Activated T-helper 1 cell treated with Interleukin-2 at 50 U/mL for 16 hours (primary cell): ENCODE data around the gene MIR17HG.
"Not testable (repeated sequence)": the region's sequence is repeated elsewhere in the genome, so short reads cannot be mapped to it uniquely, and the experiment has no call there.

Experiments used
- DNase-seq: peaks from one replicate; pipeline ENCODE4 v3.0.0-alpha.2; 2020; ENCODE audit warnings: low read depth

The MIR17HG gene

GRCh38 chr13:91347996-91348905, 764 bp downstream of the MIR17HG start:
- peak; percentile 47 for DNase-seq

GRCh38 chr13:91348906-91349435, 1.5 kb downstream of the MIR17HG start:
- peak; percentile 86 for DNase-seq

GRCh38 chr13:91349992-91350911, 2.8 kb downstream of the MIR17HG start:
- DNase-seq: no peak

- no peak for DNase-seq
These were observed 3.6 kb downstream of the MIR17HG start for GRCh38 chr13:91351123-91351522.

- no peak for DNase-seq
These were observed 4.5 kb downstream of the MIR17HG start for GRCh38 chr13:91351980-91352379.

- not testable (repeated sequence) for DNase-seq
These were observed 5.4 kb downstream of the MIR17HG start for GRCh38 chr13:91352891-91353290.

GRCh38 chr13:91353494-91353893, 6.0 kb downstream of the MIR17HG start:
- DNase-seq: no peak

- no peak for DNase-seq
These were observed 7.8 kb downstream of the MIR17HG start for GRCh38 chr13:91355099-91355825.

- no peak for DNase-seq
These were observed 8.6 kb downstream of the MIR17HG start for GRCh38 chr13:91355826-91356710.

GRCh38 chr13:91356919-91357612, 9.6 kb downstream of the MIR17HG start:
- no peak for DNase-seq

- DNase-seq: no peak
These were observed 10.3 kb downstream of the MIR17HG start for GRCh38 chr13:91357613-91358386.

- no peak for DNase-seq
These were observed 10.9 kb downstream of the MIR17HG start for GRCh38 chr13:91358387-91358782.

- no peak for DNase-seq
These were observed 11.6 kb downstream of the MIR17HG start for GRCh38 chr13:91359111-91359510.

- no peak for DNase-seq
These were observed 12.1 kb downstream of the MIR17HG start for GRCh38 chr13:91359631-91360030.

GRCh38 chr13:91360246-91360751, 12.8 kb downstream of the MIR17HG start:
- no peak for DNase-seq

- no peak for DNase-seq
These were observed 14.3 kb downstream of the MIR17HG start for GRCh38 chr13:91361755-91362271.

GRCh38 chr13:91362908-91363307, 15.4 kb downstream of the MIR17HG start:
- DNase-seq: no peak

GRCh38 chr13:91368101-91368500, 20.6 kb downstream of the MIR17HG start:
- no peak for DNase-seq
